Smooth muscle cell of the pulmonary artery (primary cell): ENCODE results near the gene CXorf49B. TPM values are rescaled to one million over a fixed set of nuclear protein-coding genes. Genes with fewer than 3 reads are reported as not detected.

Experiments used
- total RNA-seq: library from RNA; depleted of rRNA; stranded (reverse); fragments of >200 nt; gene quantifications from 2 replicates; pipeline ENCODE4 v1.2.3, GENCODE V29; 2014

Gene CXorf49B
- total RNA-seq, result not detected in 2 replicates

GRCh38 chrX:71763049-71763448 lies at the start of gene CXorf49B:
TSS of gene CXorf49B (plus strand) at chrX:71763349. CDS start at chrX:71763424, 75 bp downstream.

GRCh38 chrX:71718185-71718584 lies 45.0 kb upstream of the CXorf49B start, which contains the start of gene CXorf49:
TSS of gene CXorf49 (minus strand) at chrX:71718285. CDS start at chrX:71718151, 134 bp downstream.

Other genes starting within 250 kb of the CXorf49B start
- 113 and 128 TPM in 2 replicates for gene OGT, start 230.2 kb upstream of the CXorf49B start, total RNA-seq
- 2.9 and 3.1 TPM in 2 replicates for gene GCNA, start 184.9 kb upstream of the CXorf49B start, total RNA-seq
- not detected in 2 replicates for gene CXCR3, start 144.8 kb upstream of the CXorf49B start, total RNA-seq
- not detected in 2 replicates for gene CXorf49, start 45.1 kb upstream of the CXorf49B start, total RNA-seq
- gene NHSL2, start 147.5 kb downstream of the CXorf49B start, total RNA-seq, result 2.4 and 4.4 TPM in 2 replicates